A549 (cell line): ENCODE results near the gene RBMS3. TPM values are rescaled to one million over a fixed set of nuclear protein-coding genes. Genes with fewer than 3 reads are reported as not detected.
"Not testable (repeated sequence)": the region's sequence is repeated elsewhere in the genome, so short reads cannot be mapped to it uniquely, and the experiment has no call there.

Source experiments
- ATAC-seq, 2 experiments: fragments of 200-7000 bp in 1 of 2; fragments of >200 bp in 1 of 2; cut with Nextera tagmentation in 1 of 2; cut with Tn5 transposase in 1 of 2; 3 replicates each; pipeline versions ENCODE4 v1.8.0 to v1.9.1; 2018 to 2020; ENCODE audit warnings: mild to moderate bottlenecking in 1 of 2, moderate library complexity in 1 of 2
- CTCF ChIA-PET: fragments of 300-600 bp; sonication (Branson Sonifier 250); formaldehyde crosslinking; extraction: SDS; loops from one replicate; lab custom pipeline; 2021; ENCODE audit warnings: antibody characterized with exemption, inconsistent platforms; lab: Yijun Ruan, JAX
- POLR2A ChIA-PET: fragments of 350-600 bp; formaldehyde crosslinking; extraction: SDS; loops from one replicate; lab custom pipeline; 2021; ENCODE audit warnings: antibody characterized with exemption, inconsistent platforms; lab: Yijun Ruan, JAX
- DNase-seq, 2 experiments: peaks; one replicate each; pipeline versions ENCODE4 v3.0.0 to v3.0.0-alpha.2; 2011 to 2016; ENCODE audit warnings: low read depth in 1 of 2, low spot score in 1 of 2
- FAIRE-seq: peaks from 2 replicates; lab custom pipeline; 2011; peaks lifted over from hg19 to GRCh38; lab: Jason Lieb, UNC
- H3K27ac ChIP-seq, 2 experiments: fragments of >200 bp; sonication (Bioruptor Twin); formaldehyde crosslinking; 3 replicates each; pipeline ENCODE4 v1.5.1; 2016 to 2017
- H3K4me1 ChIP-seq: fragments of >200 bp; sonication (Bioruptor Twin); formaldehyde crosslinking; 3 replicates; pipeline ENCODE4 v1.6.1; 2016
- H3K4me2 ChIP-seq: fragments of >200 bp; sonication (Bioruptor Twin); formaldehyde crosslinking; 3 replicates; pipeline ENCODE4 v1.6.1; 2016
- H3K4me3 ChIP-seq: fragments of >200 bp; sonication (Bioruptor Twin); formaldehyde crosslinking; 3 replicates; pipeline ENCODE4 v1.5.1; 2016
- H3K9me3 ChIP-seq: fragments of >200 bp; sonication (Bioruptor Twin); formaldehyde crosslinking; 3 replicates; pipeline ENCODE4 v1.6.1; 2016
- BCL3 ChIP-seq: fragments of >200 bp; sonication (Bioruptor Twin); formaldehyde crosslinking; IDR thresholded peaks from 3 replicates; pipeline ENCODE4 v1.6.1; 2016
- CBX2 ChIP-seq: fragments of 200-600 bp; sonication (generic); IDR thresholded peaks from 2 replicates; pipeline ENCODE4 v1.6.1; 2016; ENCODE audit warnings: low read depth, mild to moderate bottlenecking, borderline replicate concordance
- CHD2 ChIP-seq: fragments of 150-350 bp; IDR thresholded peaks from 2 replicates; pipeline ENCODE4 v1.6.1; 2014; ENCODE audit warnings: low read length; ENCODE audit not compliant: partially characterized antibody
- FOSB ChIP-seq: fragments of 250-450 bp; sonication (Bioruptor Pico); IDR thresholded peaks from 2 replicates; pipeline ENCODE4 v1.5.0; 2020; ENCODE audit warnings: mild to moderate bottlenecking, moderate library complexity
- HDAC2 ChIP-seq: fragments of 200-600 bp; sonication (generic); IDR thresholded peaks from 2 replicates; pipeline ENCODE4 v1.6.1; 2016
- HES2 ChIP-seq: fragments of >200 bp; sonication (Bioruptor Twin); formaldehyde crosslinking; IDR thresholded peaks from 2 replicates; pipeline ENCODE4 v1.6.1; 2016
- JUN ChIP-seq, 2 experiments: fragments of >200 bp; sonication (Bioruptor Twin); formaldehyde crosslinking; IDR thresholded peaks; 2 replicates in 1 of 2; 3 replicates in 1 of 2; pipeline ENCODE4 v1.6.1; 2016 to 2017
- KDM5A ChIP-seq: fragments of 200-600 bp; sonication (generic); IDR thresholded peaks from 2 replicates; pipeline ENCODE4 v1.6.1; 2016; ENCODE audit warnings: antibody characterized with exemption, mild to moderate bottlenecking
- MAFK ChIP-seq: fragments of 450-650 bp; IDR thresholded peaks from 2 replicates; pipeline ENCODE4 v1.6.1; 2014; ENCODE audit not compliant: partially characterized antibody
- PHF8 ChIP-seq: fragments of 200-600 bp; sonication (generic); IDR thresholded peaks from 2 replicates; pipeline ENCODE4 v1.6.1; 2016; ENCODE audit warnings: low read depth, mild to moderate bottlenecking, antibody characterized with exemption, moderate library complexity, borderline replicate concordance
- POLR2A ChIP-seq: IDR thresholded peaks from 2 replicates; pipeline ENCODE4 v1.6.1; 2012; ENCODE audit warnings: mild to moderate bottlenecking, low read length
- POLR2AphosphoS2 ChIP-seq: conservative IDR thresholded peaks from 2 replicates; pipeline ENCODE4 v1.6.1; 2012; ENCODE audit warnings: low read length, improper control_type of control experiment, inconsistent platforms
- RARB ChIP-seq: fragments of 250-450 bp; sonication (Bioruptor Pico); IDR thresholded peaks from 2 replicates; pipeline ENCODE4 v1.8.0; 2021; ENCODE audit warnings: mild to moderate bottlenecking, moderate library complexity
- RFX5 ChIP-seq: fragments of 450-650 bp; IDR thresholded peaks from 2 replicates; pipeline ENCODE4 v1.7.1; 2014; ENCODE audit warnings: antibody characterized with exemption, mild to moderate bottlenecking, moderate library complexity
- SREBF2 ChIP-seq: fragments of 450-650 bp; IDR thresholded peaks from 2 replicates; pipeline ENCODE4 v1.6.1; 2014; ENCODE audit warnings: mild to moderate bottlenecking, moderate library complexity
- TP53 ChIP-seq: fragments of 250-450 bp; sonication (Bioruptor Pico); IDR thresholded peaks from 2 replicates; pipeline ENCODE4 v1.5.0; 2021; ENCODE audit warnings: mild to moderate bottlenecking, moderate library complexity
- ZC3H11A ChIP-seq: fragments of 450-650 bp; IDR thresholded peaks from 2 replicates; pipeline ENCODE4 v1.6.1; 2014; ENCODE audit warnings: antibody characterized with exemption, mild to moderate bottlenecking
- ZNF302 ChIP-seq: fragments of 250-450 bp; sonication (Bioruptor Pico); IDR thresholded peaks from 2 replicates; pipeline ENCODE4 v1.9.0; 2021; ENCODE audit warnings: inconsistent platforms, mild to moderate bottlenecking, moderate library complexity
- ZSCAN20 ChIP-seq: fragments of 250-450 bp; sonication (Bioruptor Pico); IDR thresholded peaks from 2 replicates; pipeline ENCODE4 v1.8.0; 2022; ENCODE audit warnings: mild to moderate bottlenecking, moderate library complexity
- WGBS: methylation state at CpG from one replicate; pipeline ENCODE4 v1.1.6; 2017; ENCODE audit errors: missing lambda C conversion rate; 5-methylcytosine and 5-hydroxymethylcytosine counted together
- polyA plus RNA-seq, 4 experiments: library from polyadenylated mRNA; depleted of rRNA in 3 of 4; stranded (reverse); fragments of >200 nt; fragmentation: RNase III in 1 of 4; extraction: RNeasy Plus Mini Kit Qiagen cat#74134 plus additional on column Dnase treatment in 1 of 4; gene quantifications; 2 replicates in 3 of 4; 3 replicates in 1 of 4; pipeline ENCODE4 v1.2.3, GENCODE V29; 2011 to 2017
- TF ChIP-seq, protein P1 (sequence below): fragments of 200-600 bp; sonication (generic); IDR thresholded peaks from 2 replicates; pipeline ENCODE4 v1.6.1; 2016; ENCODE audit warnings: antibody characterized with exemption, mild to moderate bottlenecking, moderate library complexity
- TF ChIP-seq, protein P2 (sequence below): fragments of 150-350 bp; IDR thresholded peaks from 2 replicates; pipeline ENCODE4 v1.6.1; 2014; ENCODE audit warnings: low read depth, mild to moderate bottlenecking, low read length

RBMS3 gene
- polyA plus RNA-seq, 2 of the 4 experiments (the other 2 are of a cell fraction): 0.92 to 4.1 TPM

DNA sequence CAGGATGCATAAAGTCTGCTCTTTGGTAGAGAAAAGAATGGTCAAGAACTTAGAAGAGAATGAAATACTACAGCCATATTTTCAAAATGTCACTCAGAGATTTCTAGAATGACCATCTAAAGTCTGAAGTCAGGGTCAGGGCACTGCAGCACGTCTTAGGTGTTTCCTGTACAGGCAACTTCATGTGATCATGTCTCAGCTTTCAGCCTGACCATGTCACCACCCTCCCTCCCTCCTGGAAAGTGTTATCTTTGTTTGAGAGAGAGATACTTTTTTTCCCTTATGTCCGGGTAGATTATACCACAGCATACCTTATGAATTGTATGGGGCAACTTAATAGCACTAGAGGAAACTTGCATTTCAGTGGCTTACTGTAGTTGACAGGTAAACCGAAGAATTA is 767.6 kb downstream of the RBMS3 start:
- Histone ChIP-seq H3K4me2 (no peak overlapping the region), H3K4me1 (no peaks in the 10 kb centered on the region), H3K27ac (no peak overlapping the region), H3K4me3 (no peak overlapping the region), H3K9me3 (no peaks in the 10 kb centered on the region)
- no peak for TF ChIP-seq HDAC2
- TF ChIP-seq POLR2A: no peak
- no peak for TF ChIP-seq HES2
- TF ChIP-seq BCL3: no peak
- no peak for TF ChIP-seq POLR2AphosphoS2
- TF ChIP-seq FOSB (CRISPR knock-in tag): no peak
- no peak for TF ChIP-seq RARB
- TF ChIP-seq, protein P1, sequence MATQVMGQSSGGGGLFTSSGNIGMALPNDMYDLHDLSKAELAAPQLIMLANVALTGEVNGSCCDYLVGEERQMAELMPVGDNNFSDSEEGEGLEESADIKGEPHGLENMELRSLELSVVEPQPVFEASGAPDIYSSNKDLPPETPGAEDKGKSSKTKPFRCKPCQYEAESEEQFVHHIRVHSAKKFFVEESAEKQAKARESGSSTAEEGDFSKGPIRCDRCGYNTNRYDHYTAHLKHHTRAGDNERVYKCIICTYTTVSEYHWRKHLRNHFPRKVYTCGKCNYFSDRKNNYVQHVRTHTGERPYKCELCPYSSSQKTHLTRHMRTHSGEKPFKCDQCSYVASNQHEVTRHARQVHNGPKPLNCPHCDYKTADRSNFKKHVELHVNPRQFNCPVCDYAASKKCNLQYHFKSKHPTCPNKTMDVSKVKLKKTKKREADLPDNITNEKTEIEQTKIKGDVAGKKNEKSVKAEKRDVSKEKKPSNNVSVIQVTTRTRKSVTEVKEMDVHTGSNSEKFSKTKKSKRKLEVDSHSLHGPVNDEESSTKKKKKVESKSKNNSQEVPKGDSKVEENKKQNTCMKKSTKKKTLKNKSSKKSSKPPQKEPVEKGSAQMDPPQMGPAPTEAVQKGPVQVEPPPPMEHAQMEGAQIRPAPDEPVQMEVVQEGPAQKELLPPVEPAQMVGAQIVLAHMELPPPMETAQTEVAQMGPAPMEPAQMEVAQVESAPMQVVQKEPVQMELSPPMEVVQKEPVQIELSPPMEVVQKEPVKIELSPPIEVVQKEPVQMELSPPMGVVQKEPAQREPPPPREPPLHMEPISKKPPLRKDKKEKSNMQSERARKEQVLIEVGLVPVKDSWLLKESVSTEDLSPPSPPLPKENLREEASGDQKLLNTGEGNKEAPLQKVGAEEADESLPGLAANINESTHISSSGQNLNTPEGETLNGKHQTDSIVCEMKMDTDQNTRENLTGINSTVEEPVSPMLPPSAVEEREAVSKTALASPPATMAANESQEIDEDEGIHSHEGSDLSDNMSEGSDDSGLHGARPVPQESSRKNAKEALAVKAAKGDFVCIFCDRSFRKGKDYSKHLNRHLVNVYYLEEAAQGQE: no peak
- no peak for TF ChIP-seq CBX2
- TF ChIP-seq, protein P2, sequence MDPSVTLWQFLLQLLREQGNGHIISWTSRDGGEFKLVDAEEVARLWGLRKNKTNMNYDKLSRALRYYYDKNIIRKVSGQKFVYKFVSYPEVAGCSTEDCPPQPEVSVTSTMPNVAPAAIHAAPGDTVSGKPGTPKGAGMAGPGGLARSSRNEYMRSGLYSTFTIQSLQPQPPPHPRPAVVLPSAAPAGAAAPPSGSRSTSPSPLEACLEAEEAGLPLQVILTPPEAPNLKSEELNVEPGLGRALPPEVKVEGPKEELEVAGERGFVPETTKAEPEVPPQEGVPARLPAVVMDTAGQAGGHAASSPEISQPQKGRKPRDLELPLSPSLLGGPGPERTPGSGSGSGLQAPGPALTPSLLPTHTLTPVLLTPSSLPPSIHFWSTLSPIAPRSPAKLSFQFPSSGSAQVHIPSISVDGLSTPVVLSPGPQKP: no peak
- ATAC-seq (no peak), FAIRE-seq (no peak), DNase-seq (no peak)
- ChIA-PET CTCF (interaction anchor here (1.5 kb wide), 2 partner anchors 151 to 645 kb away, joined by 5 to 9 read pairs; no protein-coding TSS in a partner anchor), POLR2A (no interaction called here)
- 72% methylated on average over 3 of the region's 3 CpGs for WGBS

DNA sequence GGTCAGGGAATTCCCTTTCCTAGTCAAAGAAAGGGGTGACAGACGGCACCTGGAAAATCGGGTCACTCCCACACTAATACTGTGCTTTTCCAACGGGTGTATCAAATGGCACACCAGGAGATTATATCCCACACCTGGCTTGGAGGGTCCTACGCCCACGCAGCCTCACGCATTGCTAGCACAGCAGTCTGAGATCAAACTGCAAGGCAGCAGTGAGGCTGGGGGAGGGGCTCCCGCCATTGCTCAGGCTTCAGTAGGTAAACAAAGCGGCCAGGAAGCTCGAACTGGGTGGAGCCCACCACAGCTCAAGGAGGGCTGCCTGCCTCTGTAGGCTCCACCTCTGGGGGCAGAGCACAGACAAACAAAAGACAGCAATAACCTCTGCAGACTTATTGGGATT is 769.2 kb downstream of the RBMS3 start:
- H3K4me1 ChIP-seq, H3K4me2 ChIP-seq, POLR2A ChIA-PET, DNase-seq, H3K4me3 ChIP-seq, FAIRE-seq, H3K9me3 ChIP-seq, ATAC-seq, H3K27ac ChIP-seq: not testable (repeated sequence)
- CTCF ChIA-PET: interaction anchor here (0.9 to 1.8 kb wide), 5 partner anchors 7 to 719 kb away, joined by 3 to 9 read pairs (median 4); no protein-coding TSS in a partner anchor
- 63% methylated on average over 3 of the region's 9 CpGs for WGBS

- FAIRE-seq: no peak
These were observed 778.4 kb downstream of the RBMS3 start for GRCh38 chr3:30059240-30059639.

More at GRCh38 chr3:30059240-30059639, 778.4 kb downstream of the RBMS3 start:
- DNase-seq (no peak), ATAC-seq (no peak)
- Histone ChIP-seq H3K9me3 (no peaks in the 10 kb centered on the region), H3K27ac (no peak overlapping the region), H3K4me1 (no peaks in the 10 kb centered on the region), H3K4me2 (no peak overlapping the region), H3K4me3 (no peak overlapping the region)
- ChIA-PET POLR2A (no interaction called here), CTCF (no interaction called here)
- no peak for TF ChIP-seq RFX5
- TF ChIP-seq TP53 (CRISPR knock-in tag): no peak
- TF ChIP-seq PHF8: no peak
- TF ChIP-seq KDM5A: no peak
- no peak for TF ChIP-seq JUN (IDR thresholded peaks at IDR 0.05)
- TF ChIP-seq ZC3H11A: no peak
- TF ChIP-seq ZNF302 (CRISPR knock-in tag): no peak
- no peak for TF ChIP-seq MAFK
- TF ChIP-seq ZSCAN20: no peak
- no peak for TF ChIP-seq SREBF2
- TF ChIP-seq CHD2: no peak
- TF ChIP-seq BCL3: no peak
